B cell (primary cell): ENCODE data around the gene SLC38A10. TPM values are rescaled to one million over a fixed set of nuclear protein-coding genes. Genes with fewer than 3 reads are reported as not detected.

Source experiments
- ATAC-seq: fragments of 200-7000 bp; cut with Tn5 transposase; one replicate; pipeline ENCODE4 v1.10.0; 2021; ENCODE audit warnings: low read depth, mild to moderate bottlenecking, moderate number of reproducible peaks, moderate library complexity
- CTCF ChIA-PET: fragments of 350-600 bp; sonication (Branson Sonifier 250); formaldehyde crosslinking; loops from one replicate; lab custom pipeline; 2021; ENCODE audit warnings: antibody characterized with exemption, inconsistent platforms; lab: Charles Lee
- POLR2A ChIA-PET: fragments of 350-600 bp; sonication (Branson Sonifier 250); formaldehyde crosslinking; loops from one replicate; lab custom pipeline; 2021; ENCODE audit warnings: antibody characterized with exemption; lab: Charles Lee
- DNase-seq: peaks from one replicate; pipeline ENCODE4 v3.0.0; 2013
- H2AFZ ChIP-seq: 2 replicates; pipeline ENCODE4 v1.6.1; 2012; ENCODE audit warnings: mild to moderate bottlenecking, low read depth, low read length; ENCODE audit not compliant: insufficient read depth, poor library complexity, severe bottlenecking
- H3K27ac ChIP-seq, 2 donors: 1 replicate in 1 of 2; 2 replicates in 1 of 2; pipeline ENCODE4 v1.5.1; 2012 to 2013; ENCODE audit warnings: low read length in 2 of 2, mild to moderate bottlenecking in 2 of 2, moderate library complexity in 1 of 2
- H3K27me3 ChIP-seq, 4 experiments: fragments of 200-600 bp in 1 of 4; sonication (generic) in 1 of 4; replicated peaks in 1 of 4; 1 replicate in 2 of 4; 2 replicates in 2 of 4; pipeline versions ENCODE4 v1.6.1 to v1.7.0; 2013 to 2016; ENCODE audit warnings: low read length in 3 of 4, mild to moderate bottlenecking in 2 of 4, mixed read lengths in 1 of 4, moderate library complexity in 1 of 4; ENCODE audit not compliant: insufficient read depth in 4 of 4, control insufficient read depth in 3 of 4; ENCODE audit errors: control extremely low read depth in 1 of 4
- H3K36me3 ChIP-seq, 2 experiments: replicated peaks in 1 of 2; 1 replicate in 1 of 2; 2 replicates in 1 of 2; pipeline versions ENCODE4 v1.6.1 to v1.7.1; 2013; ENCODE audit warnings: low read length in 1 of 2; ENCODE audit not compliant: insufficient read depth in 2 of 2, control insufficient read depth in 1 of 2; ENCODE audit errors: control extremely low read depth in 1 of 2, extremely low read depth in 1 of 2
- H3K4me1 ChIP-seq, 2 donors: fragments of 200-600 bp in 1 of 2; sonication (generic) in 1 of 2; 1 replicate in 1 of 2; 2 replicates in 1 of 2; pipeline versions ENCODE4 v1.5.1 to v1.6.1; 2013 to 2017; ENCODE audit warnings: low read length in 2 of 2; ENCODE audit not compliant: control insufficient read depth in 2 of 2, insufficient read depth in 2 of 2
- H3K4me2 ChIP-seq: replicated peaks from 2 replicates; pipeline ENCODE3; 2012; ENCODE audit warnings: mild to moderate bottlenecking, low read depth, low read length; ENCODE audit not compliant: poor library complexity, severe bottlenecking
- H3K4me3 ChIP-seq, 5 experiments: fragments of 200-600 bp in 1 of 5; sonication (generic) in 1 of 5; 1 replicate in 3 of 5; 2 replicates in 2 of 5; pipeline versions ENCODE4 v1.5.1 to v1.7.0; 2011 to 2016; ENCODE audit warnings: low read length in 4 of 5, mild to moderate bottlenecking in 4 of 5, low read depth in 2 of 5, control low read depth in 1 of 5, moderate library complexity in 1 of 5; ENCODE audit not compliant: insufficient read depth in 1 of 5; ENCODE audit errors: control extremely low read depth in 1 of 5, extremely low read depth in 1 of 5
- H3K79me2 ChIP-seq: fragments of 200-600 bp; sonication (generic); one replicate; pipeline ENCODE4 v1.6.0; 2016; ENCODE audit warnings: low read length; ENCODE audit not compliant: control insufficient read depth, insufficient read depth
- H3K9ac ChIP-seq: fragments of 200-600 bp; sonication (generic); 2 replicates; pipeline ENCODE4 v1.6.1; 2017; ENCODE audit warnings: mild to moderate bottlenecking, low read length, moderate library complexity
- H3K9me3 ChIP-seq, 3 donors: one replicate each; pipeline versions ENCODE4 v1.6.1 to v1.7.1; 2013; ENCODE audit warnings: low read length in 2 of 3; ENCODE audit not compliant: control insufficient read depth in 2 of 3, insufficient read depth in 1 of 3; ENCODE audit errors: control extremely low read depth in 1 of 3
- H4K20me1 ChIP-seq: 2 replicates; pipeline ENCODE4 v1.6.0; 2012; ENCODE audit warnings: mild to moderate bottlenecking, low read length; ENCODE audit not compliant: insufficient read depth, control insufficient read depth, poor library complexity, severe bottlenecking
- H3K27ac Mint-ChIP-seq: one replicate; pipeline ENCODE4 v1.8.0; 2021; ENCODE audit warnings: mixed read lengths
- H3K27me3 Mint-ChIP-seq: one replicate; pipeline ENCODE4 v1.8.0; 2021; ENCODE audit warnings: mixed read lengths
- H3K4me1 Mint-ChIP-seq: one replicate; pipeline ENCODE4 v1.8.0; 2021; ENCODE audit warnings: mixed read lengths
- H3K4me3 Mint-ChIP-seq: one replicate; pipeline ENCODE4 v1.8.0; 2021; ENCODE audit warnings: mixed read lengths
- H3K9me3 Mint-ChIP-seq: one replicate; pipeline ENCODE4 v1.8.0; 2022; ENCODE audit warnings: mixed read lengths; ENCODE audit not compliant: insufficient read depth
- EZH2 ChIP-seq: IDR thresholded peaks from 2 replicates; pipeline ENCODE4 v1.6.1; 2012; ENCODE audit warnings: borderline replicate concordance, low read depth, mild to moderate bottlenecking, moderate library complexity, low read length; ENCODE audit not compliant: insufficient read depth, poor library complexity, severe bottlenecking
- WGBS: methylation state at CpG from one replicate; pipeline ENCODE4 v1.1.5; 2013; ENCODE audit warnings: missing lambda C conversion rate; ENCODE audit not compliant: insufficient coverage; 5-methylcytosine and 5-hydroxymethylcytosine counted together
- intact Hi-C: fragments of 100-400 bp; cut with micrococcal nuclease; formaldehyde crosslinking; loops from one replicate; pipeline ENCODE4 v1.10.0; 2022
- polyA plus RNA-seq: library from polyadenylated mRNA; depleted of rRNA; stranded (reverse); fragments of >200 nt; gene quantifications from 2 replicates; pipeline ENCODE4 v1.2.3, GENCODE V29; 2012
- total RNA-seq, 2 donors: library from RNA; stranded (reverse); fragments of 120-200 nt in 1 of 2; gene quantifications; 1 replicate in 1 of 2; 2 replicates in 1 of 2; pipeline versions ENCODE4 v1.2.3 to v1.2.4, GENCODE V29; 2013 to 2022
- TF ChIP-seq, protein P1 (sequence below): fragments of 200-600 bp; IDR thresholded peaks from one replicate; pipeline ENCODE4 v1.8.0; 2022; ENCODE audit warnings: antibody characterized with exemption, mild to moderate bottlenecking

SLC38A10 gene
- total and polyA plus RNA-seq, 2 donors (not counting 1 experiment from before 2014, with no cell fraction given), result 76.1 to 104 TPM

DNA sequence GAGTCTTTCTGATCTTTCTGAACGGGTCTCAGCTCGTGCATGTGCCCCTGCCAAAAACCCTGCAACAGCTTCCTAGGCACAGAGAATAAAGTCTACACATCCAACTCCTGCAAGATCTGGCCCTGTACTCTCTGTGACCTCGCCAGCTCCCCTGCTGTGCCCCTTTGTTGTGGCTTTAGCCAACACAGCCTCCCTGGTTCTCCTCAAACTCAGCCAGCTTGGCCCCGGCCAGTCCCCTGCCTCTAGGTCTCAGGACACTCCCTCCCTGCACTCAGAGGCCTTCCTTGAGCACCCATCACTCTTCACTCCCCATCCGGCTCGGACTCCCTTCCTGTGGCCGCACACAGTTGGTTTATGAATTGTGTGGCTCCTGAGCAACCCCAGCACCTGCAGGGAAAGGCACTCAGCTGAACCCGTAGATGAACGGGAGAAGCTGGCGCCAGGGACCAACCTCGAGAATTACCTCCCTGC is 73.7 kb downstream of the SLC38A10 start:
- H3K79me2 ChIP-seq, result peaks cover 17% of the 10 kb centered on the region
- Mint-ChIP-seq H3K9me3 (no peaks in the 10 kb centered on the region), H3K4me1 (peaks cover 23% of the 10 kb centered on the region), H3K27me3 (no peaks in the 10 kb centered on the region), H3K4me3 (peak overlapping the region; percentile 91), H3K27ac (no peak overlapping the region)
- 92% methylated on average over 9 of the region's 11 CpGs for WGBS
- peaks cover 18 to 24% of the 10 kb centered on the region in 2 donors for H3K4me1 ChIP-seq
- no peak overlapping the region for H3K27ac ChIP-seq
- H4K20me1 ChIP-seq, result peaks cover 9% of the 10 kb centered on the region
- H3K4me2 ChIP-seq, result peak overlapping the region; percentile 87
- H2AFZ ChIP-seq, result no peak overlapping the region
- POLR2A ChIA-PET, result no interaction called here
- no peak overlapping the region for H3K9ac ChIP-seq
- H3K9me3 ChIP-seq, result no peaks in the 10 kb centered on the region
- H3K4me3 ChIP-seq, result no peak overlapping the region
- H3K27me3 ChIP-seq, result no peaks in the 10 kb centered on the region
- DNase-seq (no peak), ATAC-seq (no peak)
- H3K36me3 ChIP-seq, result peaks cover 0 to 14% of the 10 kb centered on the region in 2 experiments
- CTCF ChIA-PET, result interaction anchor here (0.7 kb wide), 1 partner anchor 120 kb away, joined by 3 read pairs; no protein-coding TSS in a partner anchor
- TF ChIP-seq EZH2, result no peak
- TF ChIP-seq, protein P1, sequence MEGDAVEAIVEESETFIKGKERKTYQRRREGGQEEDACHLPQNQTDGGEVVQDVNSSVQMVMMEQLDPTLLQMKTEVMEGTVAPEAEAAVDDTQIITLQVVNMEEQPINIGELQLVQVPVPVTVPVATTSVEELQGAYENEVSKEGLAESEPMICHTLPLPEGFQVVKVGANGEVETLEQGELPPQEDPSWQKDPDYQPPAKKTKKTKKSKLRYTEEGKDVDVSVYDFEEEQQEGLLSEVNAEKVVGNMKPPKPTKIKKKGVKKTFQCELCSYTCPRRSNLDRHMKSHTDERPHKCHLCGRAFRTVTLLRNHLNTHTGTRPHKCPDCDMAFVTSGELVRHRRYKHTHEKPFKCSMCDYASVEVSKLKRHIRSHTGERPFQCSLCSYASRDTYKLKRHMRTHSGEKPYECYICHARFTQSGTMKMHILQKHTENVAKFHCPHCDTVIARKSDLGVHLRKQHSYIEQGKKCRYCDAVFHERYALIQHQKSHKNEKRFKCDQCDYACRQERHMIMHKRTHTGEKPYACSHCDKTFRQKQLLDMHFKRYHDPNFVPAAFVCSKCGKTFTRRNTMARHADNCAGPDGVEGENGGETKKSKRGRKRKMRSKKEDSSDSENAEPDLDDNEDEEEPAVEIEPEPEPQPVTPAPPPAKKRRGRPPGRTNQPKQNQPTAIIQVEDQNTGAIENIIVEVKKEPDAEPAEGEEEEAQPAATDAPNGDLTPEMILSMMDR, result no peak
- intact Hi-C loops, result loop anchor here (5.0 kb wide), 2 partner anchors 79 to 959 kb away; partner anchors contain the start of gene RNF213

DNA sequence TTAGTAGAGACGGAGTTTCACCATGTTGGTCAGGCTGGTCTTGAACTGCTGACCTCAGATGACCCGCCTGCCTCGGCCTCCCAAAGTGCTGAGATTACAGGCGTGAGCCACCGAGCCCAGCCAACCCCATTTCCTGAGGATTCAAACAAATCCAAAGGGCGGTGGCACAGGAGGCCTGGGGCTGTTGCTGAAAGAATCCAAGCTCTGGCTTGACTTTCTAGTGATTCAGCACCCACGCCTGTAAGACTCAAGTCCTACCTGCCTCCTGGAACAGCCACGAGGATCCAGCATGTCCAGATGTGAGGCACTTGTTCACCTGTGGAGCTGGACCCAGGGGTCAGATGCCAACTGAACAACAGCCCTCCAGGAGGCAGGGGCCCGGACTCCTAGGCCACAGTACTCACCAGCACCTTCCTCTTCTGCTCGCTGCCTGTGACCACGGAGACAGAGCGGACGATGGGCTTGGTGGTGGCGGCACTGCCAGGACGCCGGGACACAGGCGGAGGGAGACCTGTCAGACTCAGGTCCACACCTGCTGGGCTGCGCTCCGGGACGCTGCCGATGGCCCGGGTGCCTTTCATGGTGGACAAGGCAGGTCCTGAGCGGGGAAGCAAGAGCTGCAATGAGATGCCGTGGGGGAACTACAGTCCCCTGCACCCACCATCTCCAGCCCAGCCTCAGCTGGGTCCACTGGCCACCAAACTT is 75.5 kb downstream of the SLC38A10 start:
- H3K9ac ChIP-seq, result no peak overlapping the region
- no peak for DNase-seq
- H3K4me1 ChIP-seq, result peaks cover 18 to 24% of the 10 kb centered on the region in 2 donors
- H3K27ac ChIP-seq, result no peak overlapping the region
- TF ChIP-seq, protein P1, result no peak
- TF ChIP-seq EZH2, result no peak
- H3K4me3 Mint-ChIP-seq, result no peak overlapping the region
- H2AFZ ChIP-seq, result no peak overlapping the region
- ChIA-PET POLR2A (no interaction called here), CTCF (interaction anchor here (0.7 to 1.3 kb wide), 2 partner anchors 77 to 171 kb away, joined by 3 to 4 read pairs; no protein-coding TSS in a partner anchor)
- H3K27me3 ChIP-seq, result no peaks in the 10 kb centered on the region
- WGBS, result 95% methylated on average over 22 of the region's 24 CpGs
- H3K4me3 ChIP-seq, result no peak overlapping the region
- H3K27ac Mint-ChIP-seq, result no peak overlapping the region
- H3K9me3 ChIP-seq, result no peaks in the 10 kb centered on the region
- H3K36me3 ChIP-seq, result peaks cover 0 to 14% of the 10 kb centered on the region in 2 experiments
- intact Hi-C loops, result loop anchor here (5.0 kb wide), 2 partner anchors 77 to 957 kb away; partner anchors contain the start of gene RNF213
- no peak for ATAC-seq
- peaks cover 17% of the 10 kb centered on the region for H3K79me2 ChIP-seq
- H3K4me2 ChIP-seq, result no peak overlapping the region
- H3K27me3 Mint-ChIP-seq, result no peaks in the 10 kb centered on the region
- peaks cover 22% of the 10 kb centered on the region for H3K4me1 Mint-ChIP-seq
- H3K9me3 Mint-ChIP-seq, result no peaks in the 10 kb centered on the region
- H4K20me1 ChIP-seq, result peaks cover 9% of the 10 kb centered on the region
